GM18867 (cell line): ENCODE results near the gene IRS2.
A peak's percentile ranks its signal among the peaks of the same experiment; 100 is the strongest.

Source experiments
- ATAC-seq: cut with Tn5 transposase; IDR thresholded peaks from one replicate; pipeline ENCODE4 v1.9.1; 2021; ENCODE audit warnings: mild to moderate bottlenecking, moderate library complexity; ENCODE audit not compliant: unreplicated experiment

The IRS2 gene

DNA sequence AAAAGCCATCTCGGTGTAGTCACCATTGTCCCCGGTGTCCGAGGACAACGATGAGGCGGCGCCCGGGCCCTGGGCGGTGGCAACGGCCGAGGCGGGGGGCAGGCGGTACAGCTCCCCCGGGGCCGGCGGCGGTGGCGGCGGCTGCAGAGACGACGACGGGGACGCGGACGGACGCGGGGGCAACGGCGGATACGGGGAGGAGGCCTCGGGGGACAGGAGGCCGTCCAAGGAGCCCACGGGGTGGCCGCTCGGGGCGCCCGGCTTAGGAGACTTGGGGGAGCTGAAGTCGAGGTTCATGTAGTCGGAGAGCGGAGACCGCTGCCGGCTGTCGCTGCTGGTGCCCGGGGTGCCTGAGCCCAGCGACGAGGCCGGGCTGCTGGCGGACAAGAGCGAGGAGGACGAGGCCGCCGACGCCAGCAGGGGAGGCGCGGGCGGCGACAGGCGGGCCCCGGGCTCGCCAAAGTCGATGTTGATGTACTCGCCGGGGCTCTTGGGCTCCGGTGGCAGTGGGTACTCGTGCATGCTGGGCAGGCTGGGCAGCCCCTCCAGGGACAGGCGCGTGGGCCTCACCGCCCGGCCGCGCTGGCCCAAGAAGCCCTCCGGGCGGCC is 3.5 kb downstream of the IRS2 start:
- ATAC-seq = no peak

DNA sequence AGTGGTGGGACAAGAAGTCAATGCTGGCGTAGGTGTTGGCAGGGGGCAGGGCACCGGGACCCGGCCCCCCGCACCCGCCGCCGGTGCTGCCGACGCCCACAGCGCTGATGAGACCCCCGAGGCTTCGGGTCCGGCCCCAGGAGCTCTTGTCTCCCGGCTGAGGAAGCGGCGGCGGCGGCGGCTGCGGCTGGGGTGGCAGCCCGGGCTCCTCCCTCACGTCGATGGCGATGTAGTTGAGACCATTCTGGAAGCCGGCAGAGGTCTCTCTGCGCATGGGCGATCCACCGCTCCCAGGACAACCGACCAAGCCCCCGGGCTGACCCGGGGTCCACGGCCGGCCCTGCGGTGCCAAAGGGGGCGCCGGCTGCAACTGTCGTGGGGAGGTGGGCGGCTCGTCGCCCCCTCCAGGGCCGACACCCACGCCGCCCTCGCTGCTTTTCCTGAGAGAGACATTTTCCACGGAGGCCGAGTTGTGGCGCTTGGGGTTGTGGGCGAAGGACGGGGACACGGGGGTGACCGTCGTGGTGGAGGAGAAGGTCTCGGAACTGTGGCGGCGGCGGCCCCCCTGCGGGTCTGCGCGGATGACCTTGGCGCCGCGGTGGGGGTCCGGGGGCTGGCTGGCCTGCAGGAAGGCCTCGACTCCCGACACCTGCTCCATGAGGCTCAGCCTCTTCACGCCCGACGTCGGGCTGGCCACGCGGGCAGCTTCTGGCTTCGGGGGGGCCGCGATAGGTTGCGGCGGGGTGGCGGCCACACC is 4.1 kb downstream of the IRS2 start:
- ATAC-seq = no peak

DNA sequence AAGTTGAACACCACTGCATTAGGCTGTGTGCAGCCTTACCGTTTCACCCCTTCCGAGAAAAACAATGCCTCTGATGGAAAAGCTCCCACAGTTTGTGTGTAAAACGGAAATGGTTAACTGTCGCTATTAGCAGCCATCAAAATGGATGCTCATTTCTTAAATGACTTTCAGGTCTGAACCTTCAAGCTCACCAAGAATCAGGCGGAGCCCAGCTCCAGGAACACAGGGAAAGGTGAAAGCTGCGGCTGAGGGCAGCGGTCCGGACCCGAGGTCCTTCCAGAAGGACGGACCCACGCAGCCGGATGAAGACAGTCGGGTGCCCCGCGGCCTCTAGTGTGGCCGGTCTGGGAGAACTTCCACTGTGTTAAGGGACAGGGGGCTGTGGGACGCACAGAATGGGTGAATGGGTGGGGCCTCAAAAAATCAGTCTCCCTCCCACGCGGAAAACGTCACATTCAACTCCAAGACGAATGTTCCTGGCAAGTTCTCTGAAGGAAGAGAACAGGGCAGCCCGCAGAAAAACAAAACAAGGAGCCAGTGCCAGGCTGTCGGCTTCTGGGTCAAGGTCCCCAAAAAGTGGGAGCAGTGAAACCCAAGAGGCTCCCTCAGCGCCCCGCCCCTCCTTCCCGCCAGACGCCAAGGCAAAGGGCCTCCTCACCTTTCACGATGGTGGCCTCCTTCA is 4.9 kb downstream of the IRS2 start:
- ATAC-seq = no peak

DNA sequence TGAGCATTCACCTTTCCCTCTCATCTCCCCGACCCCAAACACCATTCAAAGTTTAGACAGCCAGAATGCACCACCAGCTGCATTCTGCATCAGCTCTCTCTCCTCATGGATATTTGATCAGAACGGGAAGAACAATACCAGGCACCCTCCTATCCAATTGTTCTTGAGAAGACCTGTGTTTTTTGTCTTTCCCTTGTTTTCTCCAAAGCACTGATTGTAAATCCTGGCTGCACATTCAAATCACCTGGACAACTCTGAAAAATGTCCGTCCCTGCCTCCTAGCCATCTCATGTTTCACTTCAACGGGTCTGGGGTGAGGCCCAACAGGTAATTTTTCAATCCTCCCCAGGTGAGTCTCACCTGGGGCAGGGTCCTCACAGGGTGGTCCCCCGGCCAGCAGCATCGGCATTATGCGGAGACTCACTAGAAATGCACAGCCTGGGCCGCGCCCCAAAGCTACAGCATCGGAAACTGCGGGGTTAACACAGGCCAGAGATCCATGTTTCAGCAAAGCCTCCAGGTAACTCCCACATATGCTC is 5.5 kb downstream of the IRS2 start:
- no peak for ATAC-seq

DNA sequence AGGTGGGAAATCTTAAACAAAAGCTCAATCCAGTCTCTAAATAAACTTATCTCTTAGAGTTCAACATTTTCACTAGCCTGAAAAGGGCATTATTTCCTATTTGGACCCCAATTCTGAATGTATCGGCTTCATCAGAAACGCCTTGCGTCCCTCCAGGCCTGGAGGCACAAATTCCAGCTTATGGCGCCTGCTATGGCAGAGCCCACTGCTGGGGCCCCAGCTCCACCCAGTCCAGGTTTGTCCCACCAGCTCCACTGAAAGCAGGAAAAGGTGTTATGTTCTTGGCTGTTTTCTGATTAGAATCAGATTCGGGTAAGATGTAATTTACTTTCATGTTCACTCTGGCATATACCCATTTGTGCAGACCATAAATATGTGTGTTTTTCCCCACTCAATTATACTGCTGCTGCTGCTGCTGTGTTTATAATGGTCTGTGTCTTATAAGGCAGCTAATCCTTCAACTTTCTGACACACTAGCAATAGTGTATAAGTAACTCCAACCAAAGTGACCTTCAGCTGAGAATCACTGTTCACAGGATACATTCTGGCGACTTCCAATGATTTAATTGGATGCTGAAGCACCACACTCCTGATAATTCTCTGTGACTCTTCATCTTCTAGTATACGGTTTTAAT is 6.4 kb downstream of the IRS2 start:
- no peak for ATAC-seq

DNA sequence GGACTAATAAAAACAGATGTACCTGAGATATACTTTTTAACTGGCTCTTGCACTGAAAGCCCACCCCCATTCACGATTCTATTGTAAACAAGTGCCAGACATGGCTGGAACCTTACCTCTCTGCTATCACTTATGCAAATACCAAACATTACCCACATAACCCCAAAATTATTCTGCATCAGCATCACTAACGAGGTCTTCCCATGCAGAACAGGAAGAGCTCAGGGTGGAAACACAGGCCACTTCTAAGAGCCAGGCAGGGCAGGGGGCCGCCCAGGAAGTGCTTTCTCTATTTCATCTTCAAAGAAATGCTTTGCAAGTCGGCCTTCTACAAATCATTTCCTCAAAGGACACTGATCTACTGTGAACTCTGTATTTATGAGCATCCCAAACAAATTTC is 7.3 kb downstream of the IRS2 start:
- ATAC-seq = no peak

DNA sequence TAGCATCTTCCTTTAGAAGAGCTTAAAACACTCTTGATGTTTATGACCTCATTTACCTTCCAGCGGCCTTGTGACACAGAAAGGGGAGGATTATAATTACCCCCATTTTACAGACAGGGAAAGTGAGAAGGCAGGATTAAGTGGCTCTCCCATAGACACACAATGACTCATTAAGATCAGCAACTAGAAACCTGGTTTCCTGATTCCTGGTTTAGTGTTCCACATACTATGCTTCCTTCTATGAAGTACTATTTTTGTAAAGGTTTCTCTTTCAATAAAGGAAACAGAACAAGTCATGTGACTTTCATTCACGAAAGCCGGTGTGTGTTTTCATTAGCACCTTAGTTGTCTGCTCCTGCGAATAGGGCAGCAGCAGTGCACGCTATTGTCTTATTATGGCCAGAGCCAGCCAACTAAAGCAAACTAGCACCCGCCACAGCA is 8.3 kb downstream of the IRS2 start:
- ATAC-seq = peak; percentile 36

DNA sequence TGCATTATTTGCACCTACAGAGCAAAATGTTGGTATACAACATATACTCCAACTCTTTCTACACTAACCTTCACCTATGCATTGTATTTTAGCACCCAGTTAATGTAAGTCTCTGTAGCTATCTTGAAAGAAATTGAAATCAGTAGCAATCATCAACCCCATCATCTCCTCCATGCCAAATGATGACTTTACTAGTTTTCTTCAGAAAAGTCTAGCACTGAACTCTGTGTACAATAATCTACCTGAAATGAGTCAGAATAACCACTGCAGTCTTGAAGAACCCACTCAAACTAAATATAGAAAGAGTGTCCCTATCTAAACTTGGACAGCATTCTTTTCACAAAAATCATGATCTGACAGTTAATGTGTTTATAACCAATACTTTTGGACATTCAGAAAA is 9.8 kb downstream of the IRS2 start:
- ATAC-seq = no peak

DNA sequence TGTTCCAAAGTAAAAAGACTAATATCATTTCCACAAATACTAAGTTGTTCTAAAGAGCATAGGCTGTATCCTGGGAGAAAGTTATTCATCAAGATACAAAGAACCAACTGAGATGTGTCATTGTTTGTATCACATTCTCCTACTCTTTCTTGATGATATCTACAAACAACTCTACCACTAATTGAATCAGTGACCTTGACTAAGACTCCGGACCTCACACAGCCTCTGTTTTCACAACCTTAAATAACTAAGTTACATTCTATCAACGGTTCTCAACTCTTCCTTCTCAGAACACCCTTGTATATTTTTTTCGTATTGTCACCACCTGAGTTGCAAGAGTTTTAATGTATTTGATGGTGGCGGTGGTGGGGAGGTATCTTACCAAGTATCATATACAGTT is 12.6 kb downstream of the IRS2 start:
- no peak for ATAC-seq

DNA sequence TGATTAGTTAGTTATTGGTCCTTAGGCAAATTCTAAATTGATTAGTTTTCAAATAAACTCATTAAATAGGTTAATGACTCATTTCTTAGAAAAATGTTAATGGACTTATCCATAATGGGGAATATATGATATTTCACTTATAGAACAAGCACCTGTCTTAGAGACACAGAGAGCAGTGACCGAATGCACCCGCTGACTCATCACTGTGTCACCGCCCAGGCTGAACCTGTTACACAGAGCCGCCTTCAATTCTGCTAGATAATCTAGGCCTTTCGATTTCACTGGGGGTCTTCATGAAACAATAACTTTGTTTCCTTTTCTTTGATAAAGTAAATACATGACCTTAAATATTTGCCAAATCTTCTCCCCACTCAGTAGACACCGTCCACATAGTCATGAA is 13.1 kb downstream of the IRS2 start:
- no peak for ATAC-seq

DNA sequence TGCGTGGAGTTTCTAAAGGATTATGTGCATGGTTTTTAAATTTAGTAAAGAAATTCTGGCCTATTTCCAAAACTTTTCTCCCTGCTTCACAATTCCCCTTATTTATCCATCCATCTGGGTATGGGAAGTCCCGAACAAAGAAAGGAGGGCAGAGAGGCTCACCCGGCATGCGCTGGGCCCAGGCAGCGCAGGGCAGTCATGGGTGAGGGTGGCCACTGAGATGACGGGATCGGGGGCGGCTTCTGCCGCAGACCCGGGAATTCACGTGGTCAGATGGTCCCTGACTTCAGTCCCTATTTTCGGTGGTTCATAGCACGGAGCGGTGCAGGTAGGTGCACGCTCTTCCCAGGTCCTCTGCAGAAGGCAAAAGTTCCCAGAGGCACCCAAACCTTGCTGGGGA is 14.5 kb downstream of the IRS2 start:
- ATAC-seq = no peak

DNA sequence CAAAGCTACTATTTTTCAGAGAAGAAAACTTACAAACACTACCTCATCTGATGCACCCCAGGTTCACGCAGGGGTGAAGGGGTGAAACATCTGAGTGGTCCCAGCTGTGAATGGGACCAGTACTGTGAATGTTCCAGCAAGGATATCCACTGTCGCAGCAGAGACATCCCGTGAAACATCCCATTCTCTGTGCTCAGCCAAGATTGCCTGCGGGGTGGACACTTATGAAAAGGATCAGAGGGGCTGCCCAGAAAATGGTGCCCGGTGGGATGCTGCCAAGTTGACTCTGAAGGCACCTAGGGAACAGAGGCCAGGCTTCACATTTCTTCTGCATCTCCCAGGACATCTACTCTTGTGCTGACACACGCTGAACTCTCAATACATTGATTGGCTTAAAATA is 15.9 kb downstream of the IRS2 start:
- ATAC-seq = no peak

DNA sequence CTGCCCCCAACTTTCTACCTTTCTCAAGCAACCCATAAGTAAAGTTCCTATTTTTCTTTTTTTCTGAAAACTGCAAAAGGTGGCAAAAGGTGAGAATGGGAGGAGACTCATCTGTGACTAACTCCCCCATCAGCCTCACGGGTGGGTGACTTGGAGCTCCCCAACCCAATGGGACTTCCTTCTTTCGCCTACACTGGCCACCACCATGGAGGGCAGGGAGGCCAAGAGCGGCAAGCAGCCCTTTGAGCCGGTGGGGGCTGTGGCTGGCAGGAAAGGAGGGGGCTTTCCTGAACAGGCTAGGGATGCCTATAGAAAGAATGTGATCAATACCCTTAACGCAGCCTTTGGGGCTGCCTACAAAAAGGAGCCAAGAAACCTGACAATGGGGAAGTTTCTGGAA is 16.5 kb downstream of the IRS2 start:
- ATAC-seq = no peak

DNA sequence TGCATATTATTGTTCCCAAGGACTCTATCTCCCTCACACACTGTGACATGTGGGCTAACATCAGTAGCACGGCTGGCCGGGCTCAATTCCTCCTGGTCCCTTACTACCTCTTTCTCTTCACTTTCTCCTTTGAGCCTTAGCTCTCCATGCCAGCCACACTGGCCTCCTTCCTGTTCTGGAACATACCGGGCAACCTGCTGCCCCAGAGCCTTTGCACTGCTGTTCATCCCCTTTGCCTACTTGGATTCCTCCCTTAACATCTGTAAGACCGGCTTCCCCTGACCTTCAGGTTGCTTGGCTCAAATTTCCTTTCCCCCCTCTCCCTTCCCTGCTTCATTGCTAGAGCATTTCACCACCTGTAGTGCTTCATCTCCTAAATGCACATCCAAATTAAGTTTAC is 17.1 kb downstream of the IRS2 start:
- no peak for ATAC-seq

DNA sequence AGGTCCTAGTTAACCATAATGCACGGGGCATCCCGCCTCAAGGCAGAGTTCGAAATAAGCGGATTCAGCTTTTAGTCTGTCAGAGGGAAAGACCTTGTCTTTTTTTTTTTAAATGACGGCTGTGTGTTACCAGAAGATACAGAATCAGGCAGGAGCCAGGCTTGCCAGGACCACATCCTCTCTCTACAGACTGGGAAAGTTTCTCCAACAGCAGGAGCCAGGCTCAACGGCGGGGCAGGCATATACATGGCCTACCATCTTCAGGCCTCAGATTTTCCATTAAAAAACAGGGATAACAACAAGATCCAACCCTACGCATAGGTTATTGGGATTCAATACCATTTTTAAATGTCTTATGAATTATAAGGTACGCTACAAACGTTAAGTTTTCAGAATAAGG is 17.8 kb downstream of the IRS2 start:
- no peak for ATAC-seq

DNA sequence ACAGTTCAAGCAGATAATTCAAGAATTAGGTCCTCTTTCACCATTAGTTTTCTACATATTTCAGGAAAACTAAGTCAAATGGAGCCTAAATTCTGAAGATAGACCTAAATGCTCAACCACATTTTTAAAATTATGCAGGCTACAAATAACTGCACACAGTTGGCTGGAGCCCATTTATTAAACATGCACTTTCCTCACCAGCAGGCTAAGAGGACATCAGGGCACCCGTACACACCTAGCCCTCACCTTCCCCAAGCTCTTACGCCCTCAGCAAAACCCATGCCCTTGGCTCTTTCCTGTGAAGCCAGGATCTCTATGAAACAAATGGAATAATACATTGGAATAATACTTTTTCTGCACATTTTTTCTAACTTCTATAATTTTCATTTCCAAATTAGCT is 18.2 kb downstream of the IRS2 start:
- no peak for ATAC-seq

DNA sequence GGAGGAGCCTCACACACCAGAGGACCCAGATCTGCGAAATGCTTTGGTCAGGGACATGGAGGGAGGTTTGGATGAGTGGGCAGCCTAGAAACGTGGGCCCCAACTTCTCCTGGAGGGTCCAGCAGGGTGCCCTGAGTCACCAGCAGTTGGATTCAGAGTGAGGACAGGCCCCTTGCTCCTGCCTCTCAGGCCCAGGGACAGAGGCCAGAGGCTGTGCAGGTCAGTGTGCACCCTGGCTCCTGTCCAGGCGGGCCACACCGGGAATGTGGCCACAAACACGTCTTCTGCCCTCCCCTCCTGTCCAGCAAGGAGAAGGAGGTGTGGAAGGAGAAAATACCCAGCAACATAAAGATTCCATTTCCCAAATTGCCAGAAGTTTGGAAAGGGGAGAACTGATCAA is 19.4 kb downstream of the IRS2 start:
- ATAC-seq = no peak

DNA sequence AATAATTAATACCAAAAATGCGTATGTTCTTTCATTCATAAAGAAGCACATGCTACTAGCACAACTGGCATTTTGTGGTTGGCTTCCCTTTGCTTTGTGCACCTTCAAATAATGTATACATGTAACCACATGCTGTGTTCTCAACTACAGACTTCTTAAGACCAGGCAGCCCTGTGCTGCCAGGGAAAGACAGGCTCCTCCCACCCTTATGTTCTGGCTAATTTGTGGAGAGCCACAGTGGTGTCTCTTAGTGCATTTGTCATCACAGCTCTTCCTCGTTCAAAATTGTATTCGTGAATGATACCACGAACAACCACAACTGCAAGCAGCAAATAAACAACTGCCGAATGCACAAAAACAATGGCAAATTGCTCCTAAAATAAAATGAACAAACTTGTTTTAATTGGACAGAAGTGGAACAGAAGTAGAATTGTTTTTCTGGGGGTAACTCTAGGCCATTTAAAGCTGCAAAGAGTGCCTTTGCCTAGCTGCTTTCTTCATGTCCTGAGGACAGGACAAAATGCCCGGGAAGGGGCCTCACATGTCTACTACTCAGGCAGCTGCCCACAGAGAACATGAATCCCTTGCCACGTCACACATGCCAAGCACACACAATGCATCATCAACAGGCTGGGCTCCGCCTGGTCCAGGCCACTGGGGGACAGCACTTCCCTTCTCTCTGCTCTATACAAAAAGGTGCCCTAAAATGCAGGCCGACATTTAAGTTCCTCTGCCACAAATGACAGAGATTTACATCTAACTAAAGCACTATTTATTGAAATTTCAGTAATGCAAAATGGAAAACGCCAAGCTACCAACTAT is 21.7 kb downstream of the IRS2 start:
- no peak for ATAC-seq

DNA sequence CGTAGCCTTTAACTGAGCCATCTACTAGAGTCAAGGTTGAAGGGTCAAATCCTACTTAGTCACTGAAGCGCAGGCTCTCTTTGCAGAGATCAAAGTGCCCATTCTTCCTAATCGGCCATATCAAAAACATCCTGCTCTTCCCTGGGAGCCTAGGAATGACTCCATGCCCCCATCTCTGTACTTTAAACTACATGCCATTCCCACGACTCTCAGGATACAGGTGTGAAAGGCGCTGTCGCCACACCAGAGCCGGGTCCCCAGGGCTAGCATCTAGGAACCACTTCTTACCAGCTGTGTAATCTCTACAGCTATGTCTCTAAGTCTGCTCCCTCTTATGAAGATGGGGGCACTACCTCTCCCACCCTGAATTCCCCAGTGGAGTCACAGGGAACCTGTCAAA is 22.3 kb downstream of the IRS2 start:
- ATAC-seq = no peak

DNA sequence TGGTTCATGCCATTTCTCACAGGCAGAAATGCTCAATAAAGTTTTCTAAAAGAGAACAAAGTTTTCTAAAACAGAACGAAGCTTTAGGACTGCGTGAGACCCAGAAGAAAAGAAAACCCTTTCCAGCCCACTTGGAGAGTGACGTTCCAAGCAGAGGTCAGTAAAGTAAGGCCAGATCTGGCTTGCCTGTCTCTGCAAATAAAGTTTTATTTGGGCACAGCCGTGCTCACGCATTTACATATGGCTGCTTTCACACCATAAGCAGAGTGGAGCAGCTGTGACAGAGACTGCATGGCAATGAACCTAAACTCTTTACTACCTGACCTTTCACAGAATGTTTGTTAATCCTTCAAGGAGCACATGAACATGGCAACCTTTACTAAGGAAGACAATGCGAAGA is 23.6 kb downstream of the IRS2 start:
- ATAC-seq = no peak

DNA sequence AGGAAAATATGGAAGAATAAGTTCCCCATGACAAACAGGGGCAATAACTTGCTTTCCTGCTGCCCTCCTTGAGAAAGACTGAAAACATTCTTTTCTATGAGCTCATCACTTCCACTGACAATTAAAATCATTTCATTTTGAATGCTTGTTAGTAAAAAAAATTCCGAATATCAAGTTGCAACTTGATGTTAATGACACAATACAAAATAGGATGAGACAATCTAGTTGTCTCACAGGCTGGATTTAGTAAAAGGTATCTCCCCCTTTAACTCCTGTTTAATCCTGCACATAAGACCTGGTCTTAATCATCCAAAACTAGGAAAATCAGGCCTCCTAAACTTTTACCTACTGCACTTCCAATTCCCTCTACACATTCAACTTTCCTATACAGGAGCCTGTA is 24.7 kb downstream of the IRS2 start:
- no peak for ATAC-seq
